IMR-90 (cell line): ENCODE results near the gene FHAD1. TPM values are rescaled to one million over a fixed set of nuclear protein-coding genes. Genes with fewer than 3 reads are reported as not detected.

ENCODE experiments used
- ATAC-seq: fragments of 200-7000 bp; cut with Tn5 transposase; 2 replicates; pipeline ENCODE4 v1.9.1; 2020; ENCODE audit warnings: low read depth, mild to moderate bottlenecking, moderate library complexity
- BruUV-seq: library from RNA; stranded (reverse); fragments of 400-500 nt; replicated peaks from 2 replicates; lab custom pipeline; 2021; lab: Mats Ljungman, UMichigan
- CTCF ChIA-PET: fragments of 300-600 bp; formaldehyde crosslinking; extraction: SDS; loops from one replicate; lab custom pipeline; 2021; ENCODE audit warnings: antibody characterized with exemption; lab: Yijun Ruan, JAX
- POLR2A ChIA-PET: fragments of 300-600 bp; sonication (Branson Sonifier 250); formaldehyde crosslinking; loops from one replicate; lab custom pipeline; 2022; ENCODE audit warnings: antibody characterized with exemption; ENCODE audit not compliant: unreplicated experiment; lab: Charles Lee
- DNase-seq: peaks from one replicate; pipeline ENCODE4 v3.0.0; 2013
- H2AFZ ChIP-seq: replicated peaks from 2 replicates; pipeline ENCODE3; 2013; ENCODE audit warnings: low read length, mild to moderate bottlenecking; ENCODE audit not compliant: poor library complexity
- H2AK5ac ChIP-seq: 2 replicates; pipeline ENCODE4 v1.6.1; 2013; ENCODE audit warnings: low read depth, low read length, inconsistent platforms
- H2AK9ac ChIP-seq: replicated peaks from 2 replicates; pipeline ENCODE3; 2013; ENCODE audit warnings: mild to moderate bottlenecking, low read depth, low read length, moderate library complexity; ENCODE audit not compliant: poor library complexity
- H2BK120ac ChIP-seq: 2 replicates; pipeline ENCODE4 v1.6.1; 2013; ENCODE audit warnings: low read depth, low read length, inconsistent platforms
- H2BK15ac ChIP-seq: 3 replicates; pipeline ENCODE4 v1.6.1; 2013; ENCODE audit warnings: low read depth, low read length, inconsistent platforms
- H2BK20ac ChIP-seq: 2 replicates; pipeline ENCODE4 v1.6.1; 2013; ENCODE audit warnings: low read depth, mild to moderate bottlenecking, inconsistent platforms, low read length, moderate library complexity
- H2BK5ac ChIP-seq: 2 replicates; pipeline ENCODE4 v1.6.1; 2013; ENCODE audit warnings: mild to moderate bottlenecking, low read depth, low read length, inconsistent platforms; ENCODE audit not compliant: poor library complexity, severe bottlenecking
- H3K14ac ChIP-seq: replicated peaks from 2 replicates; pipeline ENCODE4 v1.6.1; 2013; ENCODE audit warnings: low read depth, low read length, inconsistent platforms
- H3K18ac ChIP-seq: 2 replicates; pipeline ENCODE4 v1.6.1; 2013; ENCODE audit warnings: low read depth, low read length, control low read depth
- H3K23ac ChIP-seq: 2 replicates; pipeline ENCODE4 v1.6.1; 2013; ENCODE audit warnings: low read depth, low read length, inconsistent platforms
- H3K27ac ChIP-seq: 2 replicates; pipeline ENCODE4 v1.5.1; 2013; ENCODE audit warnings: mild to moderate bottlenecking, control low read depth, low read length; ENCODE audit not compliant: insufficient read depth
- H3K27me3 ChIP-seq: 2 replicates; pipeline ENCODE4 v1.6.1; 2013; ENCODE audit warnings: low read length; ENCODE audit not compliant: control insufficient read depth, insufficient read depth
- H3K36me3 ChIP-seq: 2 replicates; pipeline ENCODE4 v1.6.1; 2013; ENCODE audit warnings: low read length, mixed read lengths; ENCODE audit not compliant: control insufficient read depth, insufficient read depth
- H3K4ac ChIP-seq: 2 replicates; pipeline ENCODE4 v1.6.1; 2013; ENCODE audit warnings: low read depth, low read length, inconsistent platforms
- H3K4me1 ChIP-seq: 2 replicates; pipeline ENCODE4 v1.6.1; 2013; ENCODE audit warnings: low read length, mixed read lengths; ENCODE audit not compliant: control insufficient read depth, insufficient read depth
- H3K4me2 ChIP-seq: 2 replicates; pipeline ENCODE4 v1.6.1; 2013; ENCODE audit warnings: low read depth, mild to moderate bottlenecking, control low read depth, low read length, moderate library complexity
- H3K4me3 ChIP-seq: 2 replicates; pipeline ENCODE4 v1.5.1; 2013; ENCODE audit warnings: low read depth, mild to moderate bottlenecking, control low read depth, low read length, moderate library complexity; ENCODE audit not compliant: insufficient read depth
- H3K56ac ChIP-seq: 2 replicates; pipeline ENCODE4 v1.6.1; 2013; ENCODE audit warnings: low read length, inconsistent platforms; ENCODE audit not compliant: insufficient read depth; ENCODE audit errors: extremely low read depth
- H3K79me1 ChIP-seq, 2 experiments: 2 replicates each; pipeline ENCODE4 v1.6.1; 2013; ENCODE audit warnings: low read length in 2 of 2, inconsistent platforms in 1 of 2, low read depth in 1 of 2
- H3K9ac ChIP-seq: 2 replicates; pipeline ENCODE4 v1.6.1; 2013; ENCODE audit warnings: low read depth, low read length, control low read depth
- H3K9me1 ChIP-seq: 2 replicates; pipeline ENCODE4 v1.6.1; 2013; ENCODE audit warnings: low read length, inconsistent platforms; ENCODE audit not compliant: insufficient read depth
- H3K9me3 ChIP-seq: 2 replicates; pipeline ENCODE4 v1.6.1; 2013; ENCODE audit warnings: low read length; ENCODE audit not compliant: control insufficient read depth, insufficient read depth
- H4K20me1 ChIP-seq: 2 replicates; pipeline ENCODE4 v1.6.1; 2013; ENCODE audit warnings: low read length, inconsistent platforms; ENCODE audit not compliant: insufficient read depth
- H4K5ac ChIP-seq: 2 replicates; pipeline ENCODE4 v1.6.1; 2013; ENCODE audit warnings: mild to moderate bottlenecking, low read depth, low read length, control low read depth
- H4K8ac ChIP-seq, 2 experiments: 2 replicates each; pipeline ENCODE4 v1.6.1; 2013; ENCODE audit warnings: low read depth in 2 of 2, low read length in 2 of 2, control low read depth in 1 of 2, inconsistent platforms in 1 of 2
- H4K91ac ChIP-seq: 2 replicates; pipeline ENCODE4 v1.6.1; 2013; ENCODE audit warnings: low read depth, low read length, inconsistent platforms; ENCODE audit not compliant: insufficient read depth
- MAFK ChIP-seq: IDR thresholded peaks from 2 replicates; pipeline ENCODE4 v1.6.1; 2012; ENCODE audit warnings: low read depth, low read length, improper control_type of control experiment
- RFX5 ChIP-seq: IDR thresholded peaks from 2 replicates; pipeline ENCODE4 v1.8.0; 2012; ENCODE audit warnings: low read depth, mild to moderate bottlenecking, low read length, moderate library complexity
- WGBS, 2 experiments: methylation state at CpG; one replicate each; pipeline versions ENCODE4 v1.1.5 to v1.1.7; 2013; ENCODE audit warnings: missing lambda C conversion rate in 2 of 2; ENCODE audit not compliant: insufficient read length in 1 of 2; ENCODE audit errors: extremely low coverage in 2 of 2; 5-methylcytosine and 5-hydroxymethylcytosine counted together
- dilution Hi-C: fragments of 300-500 bp; cut with HindIII; formaldehyde crosslinking; loops from one replicate; pipeline ENCODE4 v1.14.3; 2018; ENCODE audit warnings: low sequenced_read_pairs; ENCODE audit not compliant: unreplicated experiment
- in situ Hi-C: fragments of 300-500 bp; cut with MboI; formaldehyde crosslinking; loops from 3 replicates; pipeline ENCODE4 v1.14.3; 2019; ENCODE audit warnings: low sequenced_read_pairs, inconsistent platforms, mixed read lengths
- intact Hi-C: fragments of 100-400 bp; cut with micrococcal nuclease; formaldehyde crosslinking; loops from 2 replicates; pipeline ENCODE4 v1.10.0; 2022
- polyA plus RNA-seq, 3 experiments: library from polyadenylated mRNA; depleted of rRNA; stranded (reverse); fragments of >200 nt; gene quantifications; 2 replicates each; pipeline ENCODE4 v1.2.3, GENCODE V29; 2012; ENCODE audit warnings: low replicate concordance in 1 of 3
- total RNA-seq: library from RNA; depleted of rRNA; stranded (reverse); fragments of >200 nt; gene quantifications from 2 replicates; pipeline ENCODE4 v1.2.3, GENCODE V29; 2012

FHAD1 gene
- total and polyA plus RNA-seq, 2 of the 4 experiments (the other 2 are of a cell fraction), result not detected

GRCh38 chr1:15394258-15394690 lies 147.3 kb downstream of the FHAD1 start:
- intact Hi-C loops (no loop called here), in situ Hi-C loops (no loop called here), dilution Hi-C loops (no loop called here)
- no peak overlapping the region for H2BK5ac ChIP-seq
- no TSS peak for BruUV-seq
- POLR2A ChIA-PET, result no interaction called here
- H2AK5ac ChIP-seq, result no peak overlapping the region
- no peaks in the 10 kb centered on the region for H3K36me3 ChIP-seq
- no peak overlapping the region for H3K4me3 ChIP-seq
- no peak overlapping the region for H3K14ac ChIP-seq
- CTCF ChIA-PET, result no interaction called here
- no peaks in the 10 kb centered on the region for H4K20me1 ChIP-seq
- H3K27ac ChIP-seq, result no peak overlapping the region
- H3K4ac ChIP-seq, result no peak overlapping the region
- no peaks in the 10 kb centered on the region for H3K4me1 ChIP-seq
- DNase-seq (no peak), ATAC-seq (no peak)
- H2BK15ac ChIP-seq, result no peak overlapping the region
- no peak overlapping the region for H2AK9ac ChIP-seq
- no peak overlapping the region for H3K4me2 ChIP-seq
- H3K18ac ChIP-seq, result no peak overlapping the region
- no peaks in the 10 kb centered on the region for H3K9me1 ChIP-seq
- no peak overlapping the region for H3K23ac ChIP-seq
- WGBS, 2 experiments, result no CpG with 5 or more reads among the region's 3 CpGs
- TF ChIP-seq MAFK (peak; percentile 71), RFX5 (no peak)
- H3K79me1 ChIP-seq, result no peaks in the 10 kb centered on the region
- H3K9me3 ChIP-seq, result 0 out of 2 replicates have a peak, but pooled peaks cover 1% of the 10 kb centered on the region
- no peak overlapping the region for H2BK20ac ChIP-seq
- no peak overlapping the region for H4K8ac ChIP-seq
- no peak overlapping the region for H3K56ac ChIP-seq
- H3K27me3 ChIP-seq, result peaks cover 9% of the 10 kb centered on the region
- H4K5ac ChIP-seq, result no peak overlapping the region
- no peak overlapping the region for H2BK120ac ChIP-seq
- H3K9ac ChIP-seq, result no peak overlapping the region
- H4K91ac ChIP-seq, result no peak overlapping the region
- H2AFZ ChIP-seq, result no peak overlapping the region
